Upper lobe of right lung (tissue), 1 donor: Measurements from ENCODE around the gene AKR7A3. TPM values are rescaled to one million over a fixed set of nuclear protein-coding genes. Genes with fewer than 3 reads are reported as not detected.
A peak's percentile ranks its signal among the peaks of the same experiment; 100 is the strongest.

Source experiments
- ATAC-seq: fragments of 200-7000 bp; cut with Tn5 transposase; one replicate; pipeline ENCODE4 v1.9.1; 2020; ENCODE audit warnings: mild to moderate bottlenecking, moderate library complexity
- DNase-seq: peaks from one replicate; pipeline ENCODE4 v3.0.0-alpha.2; 2020
- H3K27ac ChIP-seq: fragments of 200-600 bp; one replicate; pipeline ENCODE4 v1.8.0; 2022
- H3K27me3 ChIP-seq: fragments of 200-600 bp; one replicate; pipeline ENCODE4 v1.8.0; 2022; ENCODE audit warnings: mild to moderate bottlenecking
- H3K36me3 ChIP-seq: fragments of 200-600 bp; one replicate; pipeline ENCODE4 v1.8.0; 2022
- H3K4me1 ChIP-seq: fragments of 200-600 bp; one replicate; pipeline ENCODE4 v1.8.0; 2022
- H3K4me3 ChIP-seq: fragments of 200-600 bp; one replicate; pipeline ENCODE4 v1.8.0; 2022; ENCODE audit warnings: mild to moderate bottlenecking
- H3K9me3 ChIP-seq: fragments of 200-600 bp; one replicate; pipeline ENCODE4 v1.8.0; 2022
- intact Hi-C: fragments of 100-400 bp; cut with DNase I; formaldehyde crosslinking; loops from one replicate; pipeline ENCODE4 v1.11.0; 2022
- total RNA-seq: library from RNA; stranded (reverse); fragmentation: NEBNext Ultra II Directional; extraction: Animal tissue kit (Norgen Biotek cat#: 25700); gene quantifications from one replicate; pipeline ENCODE4 v1.2.1, GENCODE V29; 2021
- TF ChIP-seq, protein P1 (sequence below): fragments of 200-600 bp; IDR thresholded peaks from one replicate; pipeline ENCODE4 v1.8.0; 2022; ENCODE audit warnings: antibody characterized with exemption
- donor health status: DM: no; HTN: yes; CAD: no; lungs with severe emphysema.

Gene AKR7A3
- total RNA-seq, 1 donor from 2014 or later, result 0.43 TPM

DNA sequence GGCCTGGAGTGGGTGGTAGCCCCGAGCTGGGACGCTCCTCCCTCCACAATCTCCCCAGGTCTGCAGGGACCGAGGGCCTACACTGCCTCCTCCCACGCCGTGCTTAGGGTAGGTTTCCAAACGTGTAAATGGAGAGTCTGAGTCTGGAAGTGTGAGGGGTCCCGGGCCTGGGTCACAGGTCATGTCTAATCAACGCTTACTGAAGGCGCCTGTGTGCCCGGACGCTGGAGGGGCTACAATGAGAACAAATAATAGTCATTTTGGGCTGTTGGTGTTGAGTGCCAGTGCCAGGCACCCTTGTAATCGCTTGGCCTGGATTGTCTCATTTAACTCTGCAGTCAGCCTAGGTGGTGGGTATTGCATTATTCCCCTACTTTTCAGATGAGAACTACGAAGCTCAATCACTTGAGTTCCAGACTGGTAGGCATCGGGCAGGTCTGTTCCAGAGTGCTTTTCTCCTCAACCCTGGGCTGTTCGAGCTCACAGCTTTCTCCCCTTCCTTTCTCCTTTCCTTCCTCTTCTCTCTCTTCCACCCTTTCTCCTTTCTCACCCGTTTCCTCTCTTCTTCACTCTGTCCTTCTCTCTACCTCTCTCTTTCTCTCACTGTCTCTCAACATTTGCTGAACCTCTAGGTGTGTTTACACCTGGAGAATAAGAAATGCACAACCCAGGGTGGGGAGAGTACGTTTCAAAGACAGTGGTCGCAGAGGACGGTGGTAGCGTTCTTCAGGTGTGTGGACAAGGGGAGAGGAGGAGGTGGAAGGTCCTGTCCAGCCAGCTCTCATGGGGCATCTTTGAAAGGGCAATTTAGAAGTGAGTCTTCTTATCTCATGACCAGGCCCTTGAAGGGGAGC lies 24.4 kb upstream of the AKR7A3 start:
- TF ChIP-seq, protein P1, sequence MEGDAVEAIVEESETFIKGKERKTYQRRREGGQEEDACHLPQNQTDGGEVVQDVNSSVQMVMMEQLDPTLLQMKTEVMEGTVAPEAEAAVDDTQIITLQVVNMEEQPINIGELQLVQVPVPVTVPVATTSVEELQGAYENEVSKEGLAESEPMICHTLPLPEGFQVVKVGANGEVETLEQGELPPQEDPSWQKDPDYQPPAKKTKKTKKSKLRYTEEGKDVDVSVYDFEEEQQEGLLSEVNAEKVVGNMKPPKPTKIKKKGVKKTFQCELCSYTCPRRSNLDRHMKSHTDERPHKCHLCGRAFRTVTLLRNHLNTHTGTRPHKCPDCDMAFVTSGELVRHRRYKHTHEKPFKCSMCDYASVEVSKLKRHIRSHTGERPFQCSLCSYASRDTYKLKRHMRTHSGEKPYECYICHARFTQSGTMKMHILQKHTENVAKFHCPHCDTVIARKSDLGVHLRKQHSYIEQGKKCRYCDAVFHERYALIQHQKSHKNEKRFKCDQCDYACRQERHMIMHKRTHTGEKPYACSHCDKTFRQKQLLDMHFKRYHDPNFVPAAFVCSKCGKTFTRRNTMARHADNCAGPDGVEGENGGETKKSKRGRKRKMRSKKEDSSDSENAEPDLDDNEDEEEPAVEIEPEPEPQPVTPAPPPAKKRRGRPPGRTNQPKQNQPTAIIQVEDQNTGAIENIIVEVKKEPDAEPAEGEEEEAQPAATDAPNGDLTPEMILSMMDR, result no peak
- peaks cover 15% of the 10 kb centered on the region for H3K4me1 ChIP-seq
- H3K4me3 ChIP-seq, result peak overlapping the region; percentile 97
- H3K27me3 ChIP-seq, result no peaks in the 10 kb centered on the region
- peaks cover 12% of the 10 kb centered on the region for H3K36me3 ChIP-seq
- no peaks in the 10 kb centered on the region for H3K9me3 ChIP-seq
- ATAC-seq, result no peak
- H3K27ac ChIP-seq, result peak overlapping the region; percentile 92
- no peak for DNase-seq
- intact Hi-C loops, result no loop called here

DNA sequence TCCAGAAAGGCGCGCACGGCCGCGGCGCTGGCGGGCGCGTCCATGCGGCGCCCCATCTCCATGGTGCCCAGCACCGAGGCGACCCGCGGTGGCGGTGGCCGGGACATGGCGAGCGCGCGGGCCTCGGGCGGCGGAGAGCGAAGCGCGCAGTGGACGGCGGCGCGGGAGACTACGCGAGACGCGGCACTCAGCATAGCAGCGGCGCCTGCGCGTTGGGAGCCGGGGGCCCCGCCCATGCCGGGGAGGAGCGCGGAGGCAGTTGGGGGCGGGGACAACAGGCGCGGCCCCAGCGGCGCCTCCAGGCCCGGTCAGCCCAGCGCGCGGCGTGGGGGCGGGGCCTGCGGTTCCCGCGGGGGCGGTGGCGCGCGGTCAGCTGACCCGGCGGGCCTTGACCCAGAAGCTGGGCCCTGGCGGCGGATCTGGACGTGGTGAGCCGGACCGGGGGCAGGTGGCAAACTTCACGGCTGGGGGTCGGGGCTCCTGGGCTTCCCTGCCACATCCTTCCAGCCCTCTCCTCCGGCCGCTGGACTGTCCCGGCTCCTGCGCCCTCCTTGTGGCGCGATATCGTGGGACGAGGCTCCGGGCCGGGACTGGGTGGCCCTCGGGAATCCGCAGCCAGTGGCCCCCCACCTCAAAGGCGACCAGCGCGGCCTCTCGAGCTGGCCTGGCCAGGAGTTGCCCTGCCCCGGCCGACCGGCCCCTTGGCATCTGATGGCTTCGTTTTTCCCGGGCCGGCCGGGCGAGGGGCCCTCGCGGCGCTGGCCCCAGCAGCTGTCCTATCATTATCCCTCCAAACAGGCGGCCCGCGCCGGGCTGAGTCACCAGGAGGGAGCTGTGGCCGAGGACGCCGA lies 23.6 kb upstream of the AKR7A3 start, which contains the start of the genes AKR7A2 and SLC66A1:
TSS of gene AKR7A2 (minus strand) at position 214 of the 851 bp plus-strand sequence. CDS start at position 194, 20 bp downstream.
TSS of gene SLC66A1 (plus strand) at position 396 of the 851 bp plus-strand sequence. CDS start 5,352 bp downstream, outside the sequence.
- peak; percentile 96 for DNase-seq
- intact Hi-C loops, result no loop called here
- Histone ChIP-seq H3K4me1 (peaks cover 15% of the 10 kb centered on the region), H3K9me3 (no peaks in the 10 kb centered on the region), H3K27ac (peak within 1 kb of the TSS; percentile 92), H3K4me3 (peak within 1 kb of the TSS; percentile 97), H3K27me3 (no peaks in the 10 kb centered on the region), H3K36me3 (peaks cover 16% of the 10 kb centered on the region)
- TF ChIP-seq, protein P1, result no peak
- ATAC-seq, result peak; percentile 97

DNA sequence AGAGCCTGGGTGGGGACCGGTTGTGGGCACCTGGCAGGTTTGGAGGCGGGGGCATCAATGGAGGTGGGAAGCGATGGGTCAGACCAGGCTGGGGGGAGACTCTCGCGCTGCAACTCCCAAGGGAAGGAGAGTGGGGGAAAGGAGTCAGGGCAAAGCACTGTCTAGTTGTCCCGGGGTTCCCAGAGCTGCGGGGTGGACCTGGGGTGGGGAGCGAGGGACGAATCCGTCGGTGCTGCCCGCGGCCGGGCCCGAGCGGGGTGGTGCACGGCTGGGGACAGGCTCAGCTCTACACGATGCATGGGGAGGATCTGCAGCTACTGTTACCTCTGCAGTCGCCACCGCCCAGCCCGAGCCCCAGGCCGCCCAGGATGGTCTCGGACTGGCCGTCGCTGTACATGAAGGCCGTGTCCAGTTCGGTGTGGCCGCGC lies 22.9 kb upstream of the AKR7A3 start:
- peak overlapping the region; percentile 67 for H3K27ac ChIP-seq

DNA sequence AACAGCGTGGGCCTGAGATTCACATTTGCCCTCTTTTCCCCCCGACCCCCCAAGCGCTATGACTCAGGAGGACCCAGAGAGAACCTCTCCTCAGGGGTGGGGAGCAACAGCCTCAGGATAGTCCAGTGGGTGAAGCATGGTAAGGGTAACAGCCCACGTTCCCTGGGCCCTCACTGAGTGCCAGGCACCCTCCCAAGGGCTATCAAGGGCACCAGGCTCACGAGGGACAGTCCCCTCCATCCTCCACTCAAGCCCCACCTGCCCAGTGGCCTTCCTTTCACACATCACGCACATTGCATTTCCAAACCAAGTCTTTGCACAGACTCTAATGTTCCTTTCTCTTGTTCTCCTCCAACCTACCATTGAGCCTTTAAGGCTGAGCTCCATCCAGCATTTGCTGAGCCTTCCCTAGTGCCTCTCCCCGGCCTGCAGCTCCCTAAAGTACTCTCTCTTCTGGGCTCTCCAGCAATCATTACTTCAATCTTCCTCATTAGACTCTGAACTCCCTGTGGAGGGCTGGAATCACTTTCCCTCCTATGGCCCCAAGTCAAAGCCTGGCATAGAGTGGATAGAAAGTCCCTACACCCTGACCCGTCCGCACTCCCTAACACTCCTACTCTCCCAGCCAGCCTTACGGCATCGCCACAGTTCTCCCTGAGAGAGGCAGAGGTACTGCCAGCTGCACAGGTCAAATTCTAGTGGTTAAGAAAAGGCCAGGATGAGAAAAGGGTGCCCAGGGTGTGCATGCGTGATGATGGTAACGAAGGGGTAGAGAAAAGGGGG lies 22.3 kb upstream of the AKR7A3 start:
- Histone ChIP-seq H3K27ac (no peak overlapping the region), H3K27me3 (no peaks in the 10 kb centered on the region), H3K36me3 (peaks cover 26% of the 10 kb centered on the region), H3K4me1 (peaks cover 15% of the 10 kb centered on the region), H3K9me3 (no peaks in the 10 kb centered on the region), H3K4me3 (peak overlapping the region; percentile 97)
- intact Hi-C loops, result no loop called here
- TF ChIP-seq, protein P1, result no peak
- ATAC-seq (no peak), DNase-seq (no peak)

More for the DNA sequence above, 22.9 kb upstream of the AKR7A3 start:
- ATAC-seq, result peak; percentile 38
- Histone ChIP-seq H3K36me3 (peaks cover 22% of the 10 kb centered on the region), H3K4me3 (peak overlapping the region; percentile 97), H3K4me1 (peaks cover 15% of the 10 kb centered on the region), H3K27me3 (no peaks in the 10 kb centered on the region), H3K9me3 (no peaks in the 10 kb centered on the region)
- no peak for DNase-seq
- TF ChIP-seq, protein P1, result no peak
- intact Hi-C loops, result no loop called here

DNA sequence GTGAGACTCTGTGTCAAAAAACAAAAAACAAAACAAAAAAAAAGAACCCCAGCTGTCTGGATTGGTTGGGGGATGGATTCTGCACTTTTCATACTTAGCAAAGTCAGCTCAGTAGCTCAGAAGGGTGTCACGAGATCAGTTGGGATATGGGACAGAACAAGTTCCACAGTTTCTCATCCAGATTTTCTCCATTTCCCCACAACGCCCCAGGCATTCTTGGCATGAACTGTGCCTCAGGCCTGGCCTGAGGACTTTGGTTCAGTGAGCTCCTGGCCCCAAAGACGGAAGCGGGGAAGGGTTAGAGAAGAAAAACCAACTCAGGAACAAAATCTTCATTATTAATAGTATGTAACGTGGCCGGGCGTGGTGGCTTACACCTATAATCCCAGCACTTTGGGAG lies 21.5 kb upstream of the AKR7A3 start:
- Histone ChIP-seq H3K27me3 (no peaks in the 10 kb centered on the region), H3K36me3 (peaks cover 35% of the 10 kb centered on the region), H3K27ac (no peak overlapping the region), H3K4me3 (no peak overlapping the region), H3K9me3 (no peaks in the 10 kb centered on the region), H3K4me1 (peaks cover 15% of the 10 kb centered on the region)
- DNase-seq, result no peak
- intact Hi-C loops, result no loop called here
- no peak for ATAC-seq
- TF ChIP-seq, protein P1, result no peak
